GM19438 (cell line): ENCODE results near the gene STAT3.
"Not testable (repeated sequence)": the region's sequence is repeated elsewhere in the genome, so short reads cannot be mapped to it uniquely, and the experiment has no call there.

Source experiments
- ATAC-seq: cut with Tn5 transposase; IDR thresholded peaks from one replicate; pipeline ENCODE4 v1.9.1; 2021; ENCODE audit warnings: low read depth; ENCODE audit not compliant: unreplicated experiment

The STAT3 gene

DNA sequence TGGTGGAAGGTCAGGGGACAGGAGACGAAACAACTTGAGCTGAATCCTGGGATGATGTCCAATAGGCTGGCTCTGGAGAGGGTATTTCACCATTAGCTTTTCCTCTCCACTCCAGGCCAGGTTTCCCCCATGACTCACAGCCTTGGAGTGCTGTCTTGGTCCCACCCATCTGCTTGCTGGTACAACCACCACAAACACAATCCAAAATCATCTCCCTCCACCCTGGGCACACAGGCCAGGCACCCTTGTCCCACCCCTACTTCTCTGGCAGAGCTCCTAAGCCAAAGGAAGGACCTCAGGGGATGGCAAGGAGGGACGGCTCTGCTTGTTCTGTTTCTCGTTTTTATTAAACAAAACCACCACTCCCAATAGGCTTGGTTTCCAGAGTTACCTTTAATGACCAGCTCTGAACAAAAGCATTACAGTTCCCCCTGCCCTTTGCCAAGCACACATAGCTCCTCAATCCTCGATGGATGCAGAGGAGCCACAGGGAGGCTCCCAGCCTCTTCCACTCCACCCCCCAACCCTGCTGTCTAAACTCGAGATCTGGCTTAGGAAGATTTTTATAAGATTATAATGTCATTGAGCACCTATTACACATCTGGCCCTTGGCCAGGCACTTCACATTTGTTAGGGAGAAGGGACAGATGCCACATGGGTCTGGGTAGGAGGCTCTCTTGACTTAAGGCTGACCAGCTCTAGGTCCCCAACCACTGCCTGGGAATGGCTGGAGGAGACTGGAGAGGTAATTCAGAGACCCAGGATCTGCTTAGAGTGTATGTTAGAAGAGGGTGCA lies 21.5 kb upstream of the STAT3 start:
- ATAC-seq = no peak

DNA sequence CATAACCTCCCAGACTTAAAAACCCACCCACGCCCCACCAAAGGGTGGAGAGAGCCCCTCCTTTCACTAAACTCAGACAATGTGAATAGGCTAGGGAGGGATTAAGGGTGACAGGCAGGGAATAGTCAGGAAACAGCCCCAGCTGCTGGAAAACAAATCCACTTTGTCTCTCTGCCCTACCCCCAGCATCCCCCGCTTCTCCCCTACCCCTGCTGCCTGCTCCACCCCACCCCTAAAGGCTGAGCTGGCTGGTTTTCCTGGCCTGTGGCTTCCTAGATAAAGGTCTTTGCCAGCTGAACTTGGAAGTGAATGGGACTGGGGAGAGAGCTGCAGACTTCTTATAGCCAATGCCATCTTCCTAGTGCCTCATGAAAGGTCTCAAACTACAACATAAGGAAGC lies 19.8 kb upstream of the STAT3 start:
- no peak for ATAC-seq

DNA sequence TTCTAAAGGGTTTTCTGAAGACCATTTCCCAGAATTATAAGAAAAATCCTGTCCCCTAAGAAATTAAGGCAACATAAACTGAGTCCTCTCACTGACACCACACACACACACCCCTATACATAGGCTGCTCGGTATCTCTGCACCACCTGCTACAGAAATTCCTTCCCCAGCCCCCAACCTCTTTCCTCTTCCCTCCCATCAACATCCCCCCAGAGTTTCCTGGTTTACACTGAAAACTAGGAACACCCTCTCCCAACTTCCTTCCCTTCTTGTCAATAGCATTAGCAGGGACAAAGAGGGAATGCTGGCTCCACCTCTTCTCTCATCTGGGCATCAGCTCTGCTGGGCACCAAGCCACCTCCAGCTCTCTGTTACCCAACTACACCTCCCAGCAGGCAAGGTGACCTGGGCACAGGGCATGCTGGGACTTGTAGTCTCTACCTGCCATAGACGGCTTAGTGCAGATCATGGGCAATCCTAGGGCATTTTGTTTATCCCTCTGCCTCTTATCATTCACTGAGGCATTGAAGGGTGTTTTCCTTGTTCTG lies 19.1 kb upstream of the STAT3 start:
- ATAC-seq = no peak

DNA sequence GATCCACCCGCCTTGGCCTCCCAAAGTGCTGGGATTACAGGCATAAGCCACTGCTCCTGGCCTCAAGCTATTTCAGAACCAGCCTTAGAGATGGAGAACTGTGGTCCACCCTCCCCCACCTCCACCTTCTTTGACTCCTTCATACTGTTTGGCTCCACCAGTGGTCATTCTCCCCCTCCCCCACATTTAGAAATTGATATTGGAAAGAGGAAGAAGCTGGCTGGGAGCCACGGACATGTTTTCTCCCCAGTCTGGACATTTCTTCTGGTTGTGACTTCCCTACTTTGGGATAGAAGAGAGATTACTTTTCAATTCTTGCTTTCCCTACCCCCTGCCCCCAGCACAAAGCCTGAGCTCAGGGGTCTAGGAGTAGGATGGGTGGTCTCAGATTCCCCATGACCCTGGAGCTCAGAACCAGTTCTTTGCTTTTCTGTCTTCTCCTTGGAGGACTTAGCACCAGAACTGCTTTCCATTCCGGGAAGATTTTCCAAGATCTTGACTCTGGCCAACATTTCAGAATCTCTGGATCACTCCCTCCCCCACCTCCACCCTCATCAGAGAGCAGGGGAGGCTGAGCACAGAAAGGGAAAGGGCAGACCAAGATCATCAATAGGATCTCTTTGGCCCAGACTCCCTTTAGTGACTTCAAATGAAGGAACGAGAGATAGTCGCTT lies 18.5 kb upstream of the STAT3 start:
- no peak for ATAC-seq

DNA sequence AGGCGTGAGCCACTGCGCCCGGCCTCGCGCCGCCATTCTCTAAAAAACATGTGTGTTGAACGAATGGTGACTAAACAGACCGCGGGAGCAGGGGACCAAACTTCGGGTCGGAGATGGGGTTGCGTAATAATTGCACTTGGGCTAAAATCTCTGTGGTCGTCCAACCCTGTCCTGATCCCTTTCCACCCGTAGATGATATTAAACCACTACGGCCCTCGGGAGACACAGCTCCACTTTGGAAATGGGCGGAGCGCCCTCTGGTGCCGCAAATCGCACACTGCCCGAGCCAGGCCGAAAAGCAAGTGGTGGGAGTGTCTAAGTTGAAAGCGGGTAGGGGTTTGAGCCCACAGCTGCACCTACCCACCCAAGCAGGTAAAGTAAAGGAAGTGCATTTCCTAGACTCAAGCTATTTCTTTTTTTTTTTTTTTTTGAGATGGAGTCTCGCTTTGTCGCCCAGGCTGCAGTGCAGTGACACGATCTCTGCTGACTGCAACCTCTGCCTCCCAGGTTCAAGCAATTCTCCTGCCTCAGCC lies 17.8 kb upstream of the STAT3 start:
- no peak for ATAC-seq

DNA sequence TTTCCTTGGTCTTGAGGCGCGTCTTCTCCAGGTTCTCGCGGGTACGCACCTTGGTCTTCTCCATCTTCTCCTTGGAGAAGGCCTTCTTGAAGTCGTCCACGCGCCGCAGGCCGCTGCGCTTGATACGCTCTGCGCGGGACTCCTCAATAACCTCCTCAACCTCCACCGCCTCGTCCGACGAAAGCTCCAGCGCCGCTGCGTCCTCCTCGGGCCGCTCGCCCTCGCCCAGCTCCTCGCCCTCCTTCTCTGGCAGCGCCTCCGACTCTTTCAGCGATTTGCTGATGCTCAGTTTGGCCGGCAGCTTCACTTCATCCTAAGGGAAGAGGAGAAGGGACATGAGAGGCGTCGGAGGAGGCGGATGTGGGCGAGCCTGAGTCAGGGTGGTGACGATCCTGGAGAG lies 16.8 kb upstream of the STAT3 start:
- no peak for ATAC-seq

DNA sequence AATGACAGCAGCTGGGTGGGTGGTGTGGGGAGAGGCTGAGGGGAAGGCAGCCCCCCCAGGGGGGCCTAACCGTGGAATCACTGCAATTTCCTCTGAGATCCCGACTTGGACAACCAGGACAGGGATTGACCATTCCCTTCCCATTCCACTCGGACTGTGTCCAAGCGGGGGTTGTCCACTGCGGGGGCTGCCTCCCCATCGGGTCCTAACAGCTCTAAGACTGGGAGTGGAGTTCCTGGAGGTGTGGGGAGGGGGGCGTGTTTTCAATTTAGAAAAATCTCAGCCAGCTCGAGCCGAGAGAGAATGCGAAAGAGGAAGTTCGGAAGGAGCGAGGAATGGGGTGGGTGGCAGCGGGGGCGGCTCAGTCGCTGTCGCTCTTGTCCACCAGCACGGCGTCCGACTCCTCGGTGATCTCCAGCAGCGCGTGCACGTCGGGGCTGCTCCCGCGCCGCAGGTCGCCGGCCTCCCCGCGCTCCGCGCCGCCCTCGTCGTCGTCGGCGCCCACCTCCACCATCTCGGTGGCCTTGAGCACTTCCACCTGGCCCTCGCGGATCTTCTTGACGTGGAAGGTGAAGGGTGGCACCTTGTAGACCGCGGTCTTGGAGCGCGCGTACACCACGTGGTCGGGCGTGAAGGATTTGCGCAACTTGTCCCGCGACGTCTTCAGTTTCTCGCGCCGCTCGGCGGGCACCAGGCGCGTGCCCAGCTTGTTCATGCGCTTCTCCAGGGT lies 16.2 kb upstream of the STAT3 start:
- ATAC-seq = no peak

DNA sequence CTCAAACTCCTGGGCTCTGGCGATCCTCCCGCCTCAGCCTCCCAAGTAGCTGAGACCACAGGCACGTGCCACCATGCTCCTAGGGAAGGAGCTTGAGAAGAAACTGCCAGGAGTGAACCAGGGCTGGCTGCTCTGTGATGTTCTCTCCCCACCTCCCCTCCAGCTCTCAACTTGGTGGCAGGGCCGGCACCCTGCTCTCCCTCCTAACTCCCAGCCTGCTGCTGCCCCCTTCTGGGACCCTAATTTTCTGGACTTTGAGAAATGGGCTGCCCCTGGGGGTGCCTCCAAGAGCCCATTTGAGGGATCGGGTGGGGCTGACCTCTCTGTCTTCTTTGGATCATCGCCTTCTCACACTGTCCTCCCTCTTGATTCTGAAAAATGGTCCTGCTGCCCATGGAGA lies 14.9 kb upstream of the STAT3 start:
- ATAC-seq = no peak

DNA sequence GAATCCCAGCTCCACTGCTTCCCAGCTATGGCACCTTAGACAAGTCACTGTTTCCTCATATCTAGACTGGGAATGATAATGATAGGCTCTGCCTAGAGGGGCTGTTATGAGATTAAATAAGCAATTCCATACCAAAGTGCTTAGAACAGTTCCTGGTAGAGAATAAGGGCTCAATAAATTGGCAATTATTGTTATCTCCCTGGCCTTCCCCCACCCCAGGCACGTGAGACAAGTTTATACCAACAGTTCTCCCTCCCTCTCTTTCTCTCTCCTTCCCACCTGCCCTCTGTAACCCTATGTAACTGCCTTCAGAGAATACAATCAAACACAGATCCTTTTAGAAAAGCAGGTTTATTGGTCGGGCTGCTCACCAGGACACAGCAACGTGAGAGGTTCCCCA lies 13.9 kb upstream of the STAT3 start:
- ATAC-seq = no peak

DNA sequence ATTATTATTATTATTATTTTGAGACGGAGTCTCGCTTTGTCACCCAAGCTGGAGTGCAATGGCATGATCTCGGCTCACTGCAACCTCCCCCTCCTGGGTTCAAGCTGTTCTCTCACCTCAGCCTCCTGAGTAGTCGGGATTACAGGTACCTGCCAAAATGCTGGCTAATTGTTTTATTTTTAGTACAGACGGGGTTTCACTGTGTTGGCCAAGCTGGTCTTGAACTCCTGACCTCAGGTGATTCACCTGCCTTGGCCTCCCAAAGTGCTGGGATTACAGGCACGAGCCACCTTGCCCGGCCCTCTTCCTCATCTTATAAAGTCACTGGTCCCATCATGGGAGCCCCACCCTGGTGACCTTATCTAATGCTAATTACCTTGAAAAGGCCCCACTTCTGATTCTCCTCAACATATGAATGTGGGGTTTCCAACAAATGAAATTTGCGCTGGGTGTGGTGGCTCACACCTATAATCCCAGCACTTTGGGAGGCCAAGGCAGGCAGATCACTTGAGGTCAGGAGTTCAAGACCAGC lies 12.7 kb upstream of the STAT3 start:
- ATAC-seq = not testable (repeated sequence)

DNA sequence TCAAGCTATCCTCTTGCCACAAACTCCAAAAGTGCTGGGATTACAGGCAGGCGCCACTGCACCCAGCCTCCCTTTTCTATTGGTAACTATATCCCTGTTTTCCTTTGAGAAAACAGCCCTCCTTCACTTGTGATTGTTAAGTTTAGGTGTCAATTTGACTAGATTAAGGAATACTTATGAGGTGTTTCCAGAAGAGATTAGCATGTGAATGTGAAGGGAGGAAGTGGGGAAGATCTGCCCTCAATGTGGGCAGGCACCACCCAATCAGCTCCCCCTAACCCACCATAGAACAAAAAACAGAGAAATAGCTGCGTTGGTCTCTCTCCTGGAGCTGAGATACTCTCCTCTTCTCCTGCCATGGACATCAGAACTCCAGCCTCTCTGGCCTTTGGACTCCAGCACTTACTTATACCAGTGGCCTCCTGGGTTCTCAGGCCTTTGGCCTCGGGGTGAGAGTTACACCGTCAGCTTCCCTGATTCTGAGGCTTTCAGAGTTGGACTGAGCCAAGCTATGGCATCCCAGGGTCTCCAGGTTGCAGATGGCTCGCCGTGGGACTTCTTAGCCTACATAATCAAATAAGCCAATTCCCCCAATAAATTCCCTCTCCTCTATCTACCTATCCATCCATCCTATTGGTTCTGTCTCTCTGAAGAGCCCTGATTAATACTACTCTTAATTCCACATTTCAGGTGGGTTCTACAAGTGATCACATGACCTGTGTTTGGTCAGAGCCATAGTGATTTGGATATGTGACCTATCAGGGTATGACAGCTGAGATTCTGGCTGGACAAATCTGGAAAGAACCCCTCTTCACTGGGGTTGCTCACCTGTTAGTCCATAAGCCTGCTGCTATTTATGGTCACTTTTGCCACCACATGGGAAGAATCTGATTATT lies 12.0 kb upstream of the STAT3 start:
- ATAC-seq = no peak

DNA sequence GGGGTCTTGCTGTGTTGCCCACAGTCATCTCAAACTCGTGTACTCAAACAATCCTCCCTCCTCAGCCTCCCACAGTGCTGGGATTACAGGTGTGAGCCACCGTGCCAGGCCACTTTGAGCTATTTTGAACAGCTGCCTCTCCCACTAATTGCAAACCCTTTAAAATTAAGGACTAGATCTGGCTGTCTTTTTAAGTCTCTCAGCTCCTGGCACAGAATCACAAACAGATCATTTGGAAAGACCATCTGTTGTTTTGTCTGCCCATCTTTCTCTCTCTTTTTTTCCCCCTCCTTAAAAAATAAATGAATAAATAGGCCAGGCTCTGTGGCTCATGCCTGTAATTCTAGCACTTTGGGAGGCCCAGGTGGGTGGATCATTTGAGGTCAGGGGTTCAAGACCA lies 10.9 kb upstream of the STAT3 start:
- no peak for ATAC-seq

DNA sequence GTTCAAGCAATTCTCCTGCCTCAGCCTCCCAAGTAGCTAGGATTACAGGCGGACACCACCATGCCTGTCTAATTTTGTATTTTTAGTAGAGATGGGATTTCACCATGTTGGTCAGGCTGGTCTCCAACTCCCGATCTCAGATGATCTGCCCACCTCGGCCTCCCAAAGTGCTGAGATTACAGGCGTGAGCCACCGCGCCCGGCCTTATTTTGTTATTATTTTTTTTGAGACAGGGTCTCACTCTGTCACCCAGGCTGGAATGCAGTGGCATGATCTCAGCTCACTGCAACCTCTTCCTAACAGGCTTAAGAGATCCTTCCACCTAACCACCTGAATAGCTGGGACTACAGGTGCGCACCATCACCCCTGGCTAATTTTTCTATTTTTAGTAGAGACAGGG lies 7.4 kb upstream of the STAT3 start:
- not testable (repeated sequence) for ATAC-seq

DNA sequence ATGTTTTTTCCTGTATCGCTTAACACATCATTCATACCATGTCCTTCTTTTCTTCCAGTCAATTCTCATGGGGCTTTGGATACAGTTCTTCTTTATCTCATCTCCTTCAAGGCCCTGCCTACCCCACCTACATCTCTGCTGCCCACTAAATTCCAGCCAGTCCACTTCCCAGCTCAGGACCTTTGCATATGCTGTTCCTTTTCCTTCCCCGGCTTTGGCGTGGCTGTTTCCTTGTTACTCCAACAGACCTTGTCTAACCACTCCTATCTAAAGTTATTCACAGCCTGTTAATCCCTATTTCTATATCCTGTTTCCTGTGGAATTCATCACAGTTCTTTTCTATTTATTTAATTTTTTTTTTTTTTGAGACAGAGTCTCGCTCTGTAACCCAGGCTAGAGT lies 6.6 kb upstream of the STAT3 start:
- no peak for ATAC-seq

DNA sequence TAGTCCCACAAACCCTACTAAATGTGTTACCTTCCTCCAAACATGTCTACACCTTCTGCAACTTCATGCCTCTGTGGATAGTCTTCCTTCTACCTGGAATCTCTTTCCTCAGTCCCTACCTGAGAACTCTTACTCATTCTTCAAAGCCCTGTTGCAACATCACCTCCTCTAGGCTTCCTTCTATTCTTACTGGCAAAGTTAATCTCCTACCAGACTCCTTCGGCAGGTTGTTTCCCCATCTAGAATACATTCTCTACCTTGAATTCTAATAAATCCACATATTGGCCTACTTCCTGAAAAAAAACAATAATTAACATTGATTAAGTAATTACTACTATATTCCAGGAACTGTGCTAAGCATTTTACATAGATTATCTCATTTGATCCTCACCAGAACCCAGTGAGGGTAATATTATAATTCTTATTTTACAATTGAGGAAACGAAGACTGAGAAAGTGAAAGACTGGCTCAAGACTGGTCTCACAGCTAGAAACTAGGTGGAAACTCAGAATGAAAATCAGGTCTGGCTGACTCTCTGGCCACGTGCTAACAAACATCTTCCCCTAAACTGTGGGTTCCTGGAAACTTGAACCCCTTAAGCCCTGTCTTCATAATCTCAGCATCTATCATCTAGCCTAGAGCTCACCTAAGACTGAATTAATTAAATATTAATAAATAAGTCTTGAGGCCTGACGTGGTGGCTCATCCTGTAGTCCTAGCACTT lies 4.6 kb upstream of the STAT3 start:
- ATAC-seq = no peak

DNA sequence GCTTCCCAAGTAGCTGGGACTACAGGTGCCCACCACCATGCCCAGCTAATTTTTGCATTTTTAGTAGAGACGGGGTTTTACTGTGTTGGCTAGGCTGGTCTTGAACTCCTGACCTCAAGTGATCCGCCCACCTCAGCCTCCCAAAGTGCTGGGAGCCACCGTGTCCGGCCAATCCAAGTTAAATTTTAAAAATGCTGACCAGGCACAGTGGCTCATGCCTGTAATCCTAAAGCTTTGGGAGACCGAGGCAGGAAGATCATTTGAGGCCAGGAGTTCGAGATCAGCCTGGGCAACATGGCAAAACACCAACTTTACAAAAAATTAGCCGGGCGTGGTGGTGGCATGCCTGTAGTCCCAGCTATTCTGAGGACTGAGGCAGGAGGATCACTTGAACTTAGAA lies 3.2 kb upstream of the STAT3 start:
- not testable (repeated sequence) for ATAC-seq

DNA sequence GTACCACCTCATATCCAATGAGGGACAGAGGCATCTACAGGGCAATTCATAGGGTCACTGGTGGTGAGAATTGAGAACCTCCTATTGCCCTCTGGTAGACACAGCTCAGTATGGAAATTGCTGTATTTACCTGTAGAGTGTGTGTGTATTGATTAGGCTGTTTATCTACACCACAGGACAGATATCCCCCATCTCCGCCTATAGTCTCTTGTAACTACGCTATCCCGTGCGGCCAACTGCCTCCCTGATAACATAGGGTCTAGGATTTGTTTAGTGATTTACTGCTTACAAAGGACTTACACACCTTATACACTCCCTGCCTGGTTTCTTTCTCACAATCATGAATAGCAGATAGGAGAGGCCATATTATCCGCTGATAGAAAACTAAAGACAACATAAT lies 1.7 kb upstream of the STAT3 start:
- no peak for ATAC-seq

DNA sequence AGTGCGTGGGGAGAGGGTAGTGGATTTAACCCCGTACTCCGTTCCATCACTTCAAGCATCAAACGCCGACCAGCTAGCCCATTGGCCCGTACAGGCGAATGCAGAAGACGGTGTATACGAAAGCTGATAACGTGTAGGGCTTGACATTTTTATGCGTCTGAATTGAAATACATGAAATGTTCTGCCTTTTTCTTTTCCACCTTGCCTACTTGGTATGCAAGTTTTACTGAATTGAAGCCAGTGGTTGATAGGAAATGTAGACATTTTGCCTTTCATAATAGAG lies 834 bp upstream of the STAT3 start:
- no peak for ATAC-seq

DNA sequence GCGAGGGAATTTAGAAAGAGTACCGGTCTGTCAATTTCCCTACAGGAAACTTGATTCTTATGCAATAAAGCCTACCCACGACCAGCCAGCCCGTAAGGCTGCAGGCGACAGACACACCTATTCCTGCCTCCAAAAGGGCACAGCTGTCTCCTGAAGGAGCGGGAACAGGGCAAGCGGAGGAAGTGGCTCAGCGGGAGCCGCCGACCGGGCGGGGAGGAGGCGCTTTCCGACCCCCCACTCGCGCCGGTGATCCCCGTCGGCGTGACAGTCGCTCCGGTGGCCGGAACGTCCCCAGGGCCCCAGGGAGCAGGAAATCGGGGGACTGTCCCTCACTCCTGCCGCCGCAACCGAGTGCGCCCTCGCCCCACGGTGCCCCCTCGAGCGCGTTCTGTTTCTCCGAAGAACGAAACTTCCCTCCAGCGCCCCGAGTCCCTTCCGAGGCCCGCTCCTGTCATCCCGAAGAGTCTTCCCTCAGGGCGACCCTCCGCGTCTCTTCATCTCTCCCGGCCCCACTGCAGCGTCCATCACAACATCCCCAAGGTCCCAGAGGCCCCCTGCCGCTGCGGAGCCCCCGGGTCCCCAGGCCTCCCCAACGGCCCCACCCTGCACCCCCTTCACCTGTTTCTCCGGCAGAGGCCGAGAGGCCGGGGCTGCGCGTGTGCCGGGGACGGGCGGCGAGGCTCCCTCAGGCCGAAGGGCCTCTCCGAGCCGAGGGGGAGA lies 421 bp downstream of the STAT3 start:
- no peak for ATAC-seq
